GM18873 (cell line): ENCODE data around the gene PTPN23.
"Not testable (repeated sequence)": the region's sequence is repeated elsewhere in the genome, so short reads cannot be mapped to it uniquely, and the experiment has no call there.

Experiments used
- ATAC-seq: cut with Tn5 transposase; IDR thresholded peaks from one replicate; pipeline ENCODE4 v1.9.1; 2021; ENCODE audit warnings: mild to moderate bottlenecking, moderate library complexity, moderate number of reproducible peaks; ENCODE audit not compliant: unreplicated experiment, low FRiP score

The PTPN23 gene

DNA sequence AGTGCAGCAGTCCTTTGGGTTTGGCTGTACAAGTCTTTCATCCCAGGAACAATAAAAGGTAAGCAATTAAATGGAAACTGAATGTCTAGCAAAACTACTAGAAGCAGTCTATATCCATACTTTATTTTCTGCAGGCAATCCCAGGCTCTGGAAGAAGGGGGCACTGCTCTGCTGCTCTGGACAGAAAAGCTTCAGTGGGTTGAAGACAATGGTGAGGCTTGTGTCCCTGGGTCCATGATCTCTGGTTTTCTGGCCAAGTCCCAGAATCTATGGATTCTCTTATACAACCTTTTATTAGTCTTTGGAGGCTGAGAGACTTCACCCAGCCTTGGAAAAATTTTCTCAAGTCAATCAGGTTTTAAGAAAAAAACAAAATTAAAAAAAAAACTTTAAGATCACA is 59.3 kb downstream of the PTPN23 start:
- ATAC-seq: no peak

DNA sequence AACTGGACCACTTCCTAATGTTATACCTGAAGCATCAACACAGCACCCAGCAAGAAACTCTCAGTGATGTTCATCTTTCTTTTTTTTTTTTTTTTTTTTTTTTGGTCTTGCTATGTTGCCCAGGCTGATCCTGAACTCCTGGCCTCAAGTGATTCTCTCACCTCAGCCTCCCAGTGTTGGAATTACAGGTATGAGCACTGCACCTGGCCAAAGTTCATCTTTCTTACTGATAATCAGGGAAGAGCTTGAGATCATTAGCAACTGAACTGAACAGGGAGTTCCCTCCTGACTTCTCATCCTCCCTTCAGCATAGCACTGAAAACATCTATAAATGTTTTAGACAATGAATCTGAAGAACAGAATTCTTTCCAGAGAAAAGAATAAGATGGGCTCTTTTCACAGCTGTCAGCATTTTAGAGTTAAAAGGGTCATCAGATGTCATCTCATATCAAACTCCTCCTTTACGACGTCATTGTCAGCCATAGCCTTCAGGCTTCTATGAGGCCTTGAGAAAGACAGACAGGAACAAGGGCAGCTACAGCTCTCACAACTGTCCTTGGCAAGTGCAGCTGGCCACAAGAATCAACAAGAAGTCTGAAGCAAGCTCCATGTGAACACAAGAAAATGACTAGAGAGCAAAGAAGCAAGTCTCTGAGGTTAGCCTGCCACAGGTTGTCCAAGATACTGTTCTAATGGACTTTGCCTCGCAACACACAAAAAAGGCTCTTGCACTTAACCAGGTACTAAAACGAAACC is 61.2 kb downstream of the PTPN23 start:
- ATAC-seq: no peak

DNA sequence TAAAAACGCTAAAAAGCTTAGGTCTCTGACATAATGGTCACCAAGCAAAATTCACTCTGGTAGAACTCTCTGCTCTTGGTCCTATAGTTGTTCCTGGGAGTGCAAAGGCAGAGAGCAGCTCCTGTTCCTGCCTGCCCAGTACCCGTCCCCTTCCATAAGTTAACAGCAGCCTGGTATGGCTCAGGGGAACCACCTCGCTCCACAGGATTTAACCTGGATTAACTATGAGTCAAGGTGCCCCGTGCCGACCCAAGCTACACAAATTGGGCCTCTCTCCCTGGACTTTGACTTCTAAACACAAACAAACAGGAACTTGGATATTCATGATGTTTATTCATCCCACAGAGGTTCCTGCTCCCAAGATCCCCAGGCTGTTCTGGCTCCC is 62.8 kb downstream of the PTPN23 start:
- ATAC-seq: no peak

DNA sequence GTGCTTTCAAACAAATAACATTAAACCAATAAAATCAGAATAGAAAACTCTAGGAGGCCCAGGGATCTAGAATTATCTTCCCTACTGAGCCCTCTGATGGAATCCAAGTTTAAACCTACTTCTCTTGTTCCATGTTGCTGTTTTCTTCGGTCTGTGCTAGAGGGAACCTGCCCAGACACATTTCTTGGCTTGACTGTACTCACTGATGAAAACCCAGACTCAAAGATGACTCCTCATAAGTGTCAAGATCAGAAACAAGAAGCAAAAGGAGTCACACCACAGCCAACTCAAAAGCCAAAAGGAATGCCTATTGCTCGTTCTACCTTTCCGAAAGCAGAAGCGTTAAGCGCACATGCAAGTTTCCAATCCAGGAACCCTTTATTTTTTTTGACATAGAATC is 63.3 kb downstream of the PTPN23 start:
- ATAC-seq: no peak

DNA sequence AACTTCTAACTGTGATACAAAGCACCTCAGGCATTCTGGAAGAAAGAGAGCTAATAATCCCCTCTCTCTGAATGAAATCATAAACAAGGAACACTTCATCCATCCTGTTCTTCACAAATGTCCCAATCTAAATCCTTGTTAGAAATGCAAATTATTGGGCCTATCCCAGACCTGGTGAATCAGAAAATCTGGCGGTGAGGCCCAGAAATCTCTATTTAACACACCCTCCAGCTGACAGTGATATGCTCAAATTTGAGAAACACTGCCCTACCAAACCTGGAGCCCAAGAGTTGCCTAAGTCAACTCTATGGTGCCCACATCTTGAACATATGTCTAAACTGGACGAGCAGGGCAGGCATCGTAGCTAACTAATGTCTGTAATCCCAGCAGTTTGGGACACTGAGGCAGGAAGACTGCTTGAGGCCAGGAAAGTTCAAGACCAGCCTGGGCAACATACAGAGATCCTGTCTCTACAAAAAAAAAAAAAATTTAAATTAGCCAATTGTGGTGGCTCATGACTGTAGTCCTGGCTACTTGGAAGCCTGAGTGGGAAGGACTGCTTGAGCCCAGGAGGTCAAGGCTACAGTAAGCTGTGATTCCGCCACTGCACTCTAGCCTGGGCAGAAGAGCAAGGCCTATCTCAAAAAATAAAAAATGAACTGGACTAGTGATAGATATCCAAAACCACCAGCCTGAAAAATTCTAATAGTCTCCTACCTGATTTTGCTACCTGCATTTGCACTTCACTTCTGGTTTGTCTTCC is 71.8 kb downstream of the PTPN23 start:
- no peak for ATAC-seq

DNA sequence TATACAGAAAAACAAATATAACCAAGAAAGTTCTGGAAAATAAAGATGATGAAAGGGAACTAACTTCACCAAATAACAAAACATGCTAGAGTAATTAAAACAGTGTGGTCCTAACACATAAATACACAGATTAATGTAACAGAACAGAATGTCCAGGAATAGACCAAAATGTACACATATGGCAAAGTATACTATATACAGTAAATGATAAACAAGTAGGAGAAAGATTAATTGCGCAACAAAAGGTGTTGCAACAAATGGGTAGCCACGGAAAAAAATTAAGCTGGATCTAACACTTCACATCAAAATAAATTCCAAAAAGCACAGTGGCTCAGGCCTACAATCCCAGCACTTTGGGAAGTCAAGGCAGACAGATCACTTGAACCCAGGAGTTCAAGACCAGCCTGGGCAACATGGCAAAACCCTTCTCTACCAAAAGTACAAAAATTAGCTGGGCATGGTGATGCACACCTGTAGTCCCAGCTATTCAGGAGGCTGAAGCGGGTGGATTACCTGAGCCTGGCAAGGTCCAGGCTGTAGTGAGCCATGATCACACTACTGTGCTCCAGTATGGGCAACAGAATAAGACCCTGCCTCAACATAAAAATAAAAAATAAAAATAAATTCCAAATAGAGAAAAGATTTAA is 75.1 kb downstream of the PTPN23 start:
- ATAC-seq: no peak

DNA sequence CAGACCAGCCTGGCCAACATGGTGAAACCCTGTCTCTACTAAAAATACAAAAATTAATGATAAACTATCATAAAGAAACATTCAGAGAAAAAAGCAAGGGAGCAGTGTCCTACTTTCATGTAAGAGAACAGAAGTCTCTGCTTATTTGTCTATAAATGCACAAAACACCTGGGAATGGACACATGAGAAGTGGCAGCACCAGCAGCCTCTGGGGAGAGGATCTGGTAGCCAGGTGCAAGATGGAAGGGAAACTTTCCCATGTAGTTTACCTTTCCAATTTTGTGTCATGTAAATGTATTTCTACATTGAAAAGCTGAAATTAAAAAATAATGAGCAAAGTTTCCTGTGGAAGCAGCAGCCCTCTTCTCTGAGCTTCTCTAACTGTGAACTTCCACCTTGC is 76.2 kb downstream of the PTPN23 start:
- no peak for ATAC-seq

DNA sequence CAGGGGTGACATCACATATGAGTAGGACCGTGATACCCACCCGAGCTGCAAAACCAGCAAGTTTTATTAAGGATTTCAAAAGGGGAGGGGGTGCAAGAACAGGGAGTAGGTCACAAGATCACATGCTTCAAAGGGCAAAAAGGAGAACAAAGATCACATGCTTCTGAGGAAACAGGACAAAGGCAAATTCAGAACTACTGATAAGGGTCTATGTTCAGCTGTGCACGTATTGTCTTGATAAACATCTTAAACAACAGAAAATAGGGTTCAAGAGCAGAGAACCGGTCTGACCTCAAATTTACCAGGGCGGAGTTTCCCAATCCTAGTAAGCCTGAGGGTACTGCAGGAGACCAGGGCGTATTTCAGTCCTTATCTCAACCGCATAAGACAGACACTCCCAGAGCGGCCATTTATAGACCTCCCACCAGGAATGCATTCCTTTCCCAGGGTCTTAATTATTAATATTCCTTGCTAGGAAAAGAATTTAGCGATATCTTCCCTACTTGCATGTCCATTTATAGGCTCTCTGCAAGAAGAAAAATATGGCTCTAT is 78.8 kb downstream of the PTPN23 start:
- ATAC-seq: not testable (repeated sequence)
